Naive thymus-derived CD4-positive, alpha-beta T cell (primary cell): Measurements from ENCODE around the gene SLC22A8. TPM values are rescaled to one million over a fixed set of nuclear protein-coding genes. Genes with fewer than 3 reads are reported as not detected.
"Not testable (repeated sequence)": the region's sequence is repeated elsewhere in the genome, so short reads cannot be mapped to it uniquely, and the experiment has no call there.

Experiments
- ATAC-seq: fragments of 150-1000 bp; cut with Tn5 transposase; 2 replicates; pipeline ENCODE4 v1.10.0; 2021; ENCODE audit warnings: mild to moderate bottlenecking, moderate library complexity
- CTCF ChIA-PET: fragments of 350-600 bp; sonication (Branson Sonifier 250); formaldehyde crosslinking; loops from one replicate; lab custom pipeline; 2021; ENCODE audit warnings: antibody characterized with exemption; lab: Charles Lee
- POLR2A ChIA-PET: fragments of 350-600 bp; sonication (Branson Sonifier 250); formaldehyde crosslinking; loops from one replicate; lab custom pipeline; 2021; ENCODE audit warnings: antibody characterized with exemption, inconsistent platforms; lab: Charles Lee
- DNase-seq, 9 donors: peaks; one replicate each; pipeline versions ENCODE4 v3.0.0 to v3.0.0-alpha.2; 2020 to 2022; ENCODE audit warnings: mixed read lengths in 1 of 9
- H3K27ac ChIP-seq: one replicate; pipeline ENCODE4 v1.7.0; 2013; ENCODE audit warnings: mild to moderate bottlenecking, low read depth, low read length, moderate library complexity
- H3K27me3 ChIP-seq, 2 donors: one replicate each; pipeline ENCODE4 v1.7.0; 2013; ENCODE audit warnings: low read length in 2 of 2, mild to moderate bottlenecking in 2 of 2, moderate library complexity in 2 of 2; ENCODE audit not compliant: control insufficient read depth in 2 of 2, insufficient read depth in 2 of 2
- H3K36me3 ChIP-seq, 3 experiments: 1 replicate in 2 of 3; 2 replicates in 1 of 3; pipeline ENCODE4 v1.7.0; 2013; ENCODE audit warnings: low read length in 3 of 3, mild to moderate bottlenecking in 3 of 3, moderate library complexity in 1 of 3; ENCODE audit not compliant: insufficient read depth in 3 of 3, control insufficient read depth in 2 of 3
- H3K4me1 ChIP-seq, 2 donors: one replicate each; pipeline ENCODE4 v1.7.0; 2013; ENCODE audit warnings: low read length in 2 of 2, mild to moderate bottlenecking in 2 of 2, moderate library complexity in 1 of 2; ENCODE audit not compliant: control insufficient read depth in 2 of 2, insufficient read depth in 2 of 2
- H3K4me3 ChIP-seq: 2 replicates; pipeline ENCODE4 v1.7.0; 2013; ENCODE audit warnings: mild to moderate bottlenecking, low read length
- H3K9me3 ChIP-seq, 3 experiments: 1 replicate in 2 of 3; 2 replicates in 1 of 3; pipeline ENCODE4 v1.7.0; 2013; ENCODE audit warnings: low read length in 3 of 3; ENCODE audit not compliant: control insufficient read depth in 2 of 3
- H3K27ac Mint-ChIP-seq, 9 donors: one replicate each; pipeline ENCODE4 v1.8.0; 2020 to 2022; ENCODE audit warnings: mixed read lengths in 9 of 9, mild to moderate bottlenecking in 8 of 9, moderate library complexity in 5 of 9, inconsistent platforms in 2 of 9
- H3K27me3 Mint-ChIP-seq, 5 donors: one replicate each; pipeline ENCODE4 v1.8.0; 2021 to 2022; ENCODE audit warnings: mixed read lengths in 5 of 5, mild to moderate bottlenecking in 1 of 5
- H3K36me3 Mint-ChIP-seq, 5 donors: one replicate each; pipeline ENCODE4 v1.8.0; 2020 to 2022; ENCODE audit warnings: mixed read lengths in 5 of 5, mild to moderate bottlenecking in 3 of 5, inconsistent platforms in 1 of 5
- H3K4me1 Mint-ChIP-seq, 7 donors: one replicate each; pipeline ENCODE4 v1.8.0; 2020 to 2022; ENCODE audit warnings: mixed read lengths in 7 of 7, mild to moderate bottlenecking in 3 of 7, inconsistent platforms in 1 of 7
- H3K4me3 Mint-ChIP-seq, 10 donors: one replicate each; pipeline ENCODE4 v1.8.0; 2020 to 2022; ENCODE audit warnings: mild to moderate bottlenecking in 10 of 10, mixed read lengths in 10 of 10, moderate library complexity in 6 of 10, inconsistent platforms in 2 of 10
- H3K9me3 Mint-ChIP-seq, 11 donors: one replicate each; pipeline ENCODE4 v1.8.0; 2020 to 2022; ENCODE audit warnings: mixed read lengths in 11 of 11, mild to moderate bottlenecking in 4 of 11, inconsistent platforms in 1 of 11, moderate library complexity in 1 of 11
- intact Hi-C, 2 donors: fragments of 100-400 bp; cut with micrococcal nuclease; formaldehyde crosslinking; loops; one replicate each; pipeline ENCODE4 v1.15.1; 2023
- polyA plus RNA-seq, 2 donors: library from polyadenylated mRNA; unstranded; fragments of 300-500 nt; fragmentation: Illumina TruSeq; gene quantifications; one replicate each; pipeline ENCODE4 v1.2.3, GENCODE V29; 2021
- total RNA-seq, 6 experiments: library from RNA in 5 of 6; stranded (reverse) in 5 of 6; gene quantifications; 1 replicate in 5 of 6; 2 replicates in 1 of 6; pipeline ENCODE4 v1.2.3 and lab custom pipeline; 2021 to 2026

The SLC22A8 gene, protein sequence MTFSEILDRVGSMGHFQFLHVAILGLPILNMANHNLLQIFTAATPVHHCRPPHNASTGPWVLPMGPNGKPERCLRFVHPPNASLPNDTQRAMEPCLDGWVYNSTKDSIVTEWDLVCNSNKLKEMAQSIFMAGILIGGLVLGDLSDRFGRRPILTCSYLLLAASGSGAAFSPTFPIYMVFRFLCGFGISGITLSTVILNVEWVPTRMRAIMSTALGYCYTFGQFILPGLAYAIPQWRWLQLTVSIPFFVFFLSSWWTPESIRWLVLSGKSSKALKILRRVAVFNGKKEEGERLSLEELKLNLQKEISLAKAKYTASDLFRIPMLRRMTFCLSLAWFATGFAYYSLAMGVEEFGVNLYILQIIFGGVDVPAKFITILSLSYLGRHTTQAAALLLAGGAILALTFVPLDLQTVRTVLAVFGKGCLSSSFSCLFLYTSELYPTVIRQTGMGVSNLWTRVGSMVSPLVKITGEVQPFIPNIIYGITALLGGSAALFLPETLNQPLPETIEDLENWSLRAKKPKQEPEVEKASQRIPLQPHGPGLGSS
- total RNA-seq, result not detected
- not detected for polyA plus RNA-seq
- not detected for total RNA-seq (lab: John Stamatoyannopoulos, UW)

- peaks cover 0 to 1% (median 0%) of the 10 kb centered on the region in 11 donors for H3K9me3 Mint-ChIP-seq
- no peak within 1 kb of the TSS for H3K4me3 Mint-ChIP-seq
- Histone ChIP-seq H3K36me3 (no peaks in the 10 kb centered on the region), H3K27ac (no peak within 1 kb of the TSS), H3K4me3 (no peak within 1 kb of the TSS), H3K4me1 (no peaks in the 10 kb centered on the region), H3K9me3 (no peaks in the 10 kb centered on the region), H3K27me3 (no peaks in the 10 kb centered on the region)
- ChIA-PET POLR2A (no interaction called here), CTCF (interaction anchor here (1.0 to 1.3 kb wide), 2 partner anchors 8 to 110 kb away, joined by 3 read pairs; no protein-coding TSS in a partner anchor)
- peaks cover 11 to 17% (median 14%) of the 10 kb centered on the region in 5 donors for H3K27me3 Mint-ChIP-seq
- no peaks in the 10 kb centered on the region for H3K36me3 Mint-ChIP-seq
- peaks cover 0 to 2% (median 0%) of the 10 kb centered on the region in 7 donors for H3K4me1 Mint-ChIP-seq
- no peak within 1 kb of the TSS for H3K27ac Mint-ChIP-seq
- intact Hi-C loops, result no loop called here
- ATAC-seq, result no peak
- DNase-seq, result no peak
Measured at GRCh38 chr11:63015521-63016215, at the start of gene SLC22A8. SLC22A8 (minus strand) TSS chr11:63015841; CDS start chr11:63014958, 883 bp downstream.

DNA sequence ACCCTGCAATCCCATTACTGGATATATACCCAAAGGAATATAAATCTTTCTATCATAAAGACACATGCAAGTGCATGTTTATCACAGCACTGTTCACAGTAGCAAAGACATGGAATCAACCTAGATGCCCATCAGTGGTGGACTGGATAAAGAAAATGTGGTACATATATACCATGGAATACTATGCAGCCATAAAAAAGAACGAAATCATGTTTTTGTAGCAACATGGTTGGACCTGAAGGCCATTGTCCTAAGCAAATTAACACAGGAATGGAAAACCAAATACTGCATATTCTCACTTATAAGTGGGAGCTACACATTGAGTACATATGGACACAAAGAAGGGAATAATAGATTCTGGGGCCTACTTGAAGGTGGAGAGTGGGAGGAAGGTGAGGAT, 30.6 kb upstream of the SLC22A8 start:
- DNase-seq, H3K27ac Mint-ChIP-seq, H3K4me3 Mint-ChIP-seq, H3K4me3 ChIP-seq, H3K36me3 Mint-ChIP-seq, H3K9me3 ChIP-seq, ATAC-seq, H3K27me3 ChIP-seq, H3K4me1 Mint-ChIP-seq, H3K27ac ChIP-seq, CTCF ChIA-PET, H3K36me3 ChIP-seq, H3K4me1 ChIP-seq, POLR2A ChIA-PET, intact Hi-C loops: not testable (repeated sequence)
- Mint-ChIP-seq H3K27me3 (peaks cover 16 to 24% (median 20%) of the 10 kb centered on the region in 5 donors), H3K9me3 (peaks cover 0 to 26% (median 1%) of the 10 kb centered on the region in 11 donors)

DNA sequence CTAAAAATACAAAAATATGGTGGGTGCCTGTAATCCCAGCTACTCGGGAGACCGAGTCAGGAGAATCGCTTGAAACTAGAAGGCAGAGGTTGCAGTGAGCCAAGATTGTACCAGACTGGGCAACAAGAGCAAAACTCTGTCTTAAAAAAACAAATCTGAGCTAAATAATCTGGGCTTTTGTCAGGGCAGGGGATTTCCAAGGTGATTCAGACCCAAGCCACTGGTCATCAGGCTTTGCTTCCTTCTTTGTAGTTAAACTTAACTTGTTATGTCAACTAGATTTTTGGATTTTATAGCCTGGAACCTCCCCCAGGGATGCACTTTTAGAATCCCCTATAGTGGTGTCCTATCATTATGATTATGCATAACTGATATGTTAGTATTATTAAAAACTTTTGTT, 27.0 kb upstream of the SLC22A8 start:
- H3K4me1 Mint-ChIP-seq, result no peaks in the 10 kb centered on the region
- peaks cover 0 to 11% (median 1%) of the 10 kb centered on the region in 11 donors for H3K9me3 Mint-ChIP-seq
- Histone ChIP-seq H3K9me3 (no peaks in the 10 kb centered on the region), H3K4me3 (no peak overlapping the region), H3K36me3 (no peaks in the 10 kb centered on the region), H3K27ac (no peak overlapping the region), H3K4me1 (no peaks in the 10 kb centered on the region), H3K27me3 (no peaks in the 10 kb centered on the region)
- H3K27me3 Mint-ChIP-seq, result peaks cover 15 to 28% (median 23%) of the 10 kb centered on the region in 5 donors
- intact Hi-C loops, result no loop called here
- no peak overlapping the region for H3K27ac Mint-ChIP-seq
- H3K36me3 Mint-ChIP-seq, result peaks cover 0 to 5% (median 3%) of the 10 kb centered on the region in 5 donors
- DNase-seq (no peak), ATAC-seq (no peak)
- ChIA-PET POLR2A (no interaction called here), CTCF (no interaction called here)
- no peak overlapping the region for H3K4me3 Mint-ChIP-seq

- Mint-ChIP-seq H3K27ac (no peak overlapping the region), H3K27me3 (peaks cover 15 to 27% (median 21%) of the 10 kb centered on the region in 5 donors), H3K4me3 (no peak overlapping the region), H3K36me3 (peaks cover 0 to 5% (median 0%) of the 10 kb centered on the region in 5 donors), H3K9me3 (peaks cover 0 to 3% (median 0%) of the 10 kb centered on the region in 11 donors), H3K4me1 (peaks cover 0 to 6% (median 0%) of the 10 kb centered on the region in 7 donors)
- DNase-seq (no peak), ATAC-seq (no peak)
- Histone ChIP-seq H3K9me3 (no peaks in the 10 kb centered on the region), H3K4me1 (no peaks in the 10 kb centered on the region), H3K36me3 (no peaks in the 10 kb centered on the region), H3K4me3 (no peak overlapping the region), H3K27ac (no peak overlapping the region), H3K27me3 (no peaks in the 10 kb centered on the region)
- CTCF ChIA-PET, result no interaction called here
- POLR2A ChIA-PET, result no interaction called here
- intact Hi-C loops, result loop anchor here (10.0 kb wide), 2 partner anchors 442 to 1122 kb away; no protein-coding TSS in a partner anchor
Measured at GRCh38 chr11:63032457-63032856, 16.8 kb upstream of the SLC22A8 start.

DNA sequence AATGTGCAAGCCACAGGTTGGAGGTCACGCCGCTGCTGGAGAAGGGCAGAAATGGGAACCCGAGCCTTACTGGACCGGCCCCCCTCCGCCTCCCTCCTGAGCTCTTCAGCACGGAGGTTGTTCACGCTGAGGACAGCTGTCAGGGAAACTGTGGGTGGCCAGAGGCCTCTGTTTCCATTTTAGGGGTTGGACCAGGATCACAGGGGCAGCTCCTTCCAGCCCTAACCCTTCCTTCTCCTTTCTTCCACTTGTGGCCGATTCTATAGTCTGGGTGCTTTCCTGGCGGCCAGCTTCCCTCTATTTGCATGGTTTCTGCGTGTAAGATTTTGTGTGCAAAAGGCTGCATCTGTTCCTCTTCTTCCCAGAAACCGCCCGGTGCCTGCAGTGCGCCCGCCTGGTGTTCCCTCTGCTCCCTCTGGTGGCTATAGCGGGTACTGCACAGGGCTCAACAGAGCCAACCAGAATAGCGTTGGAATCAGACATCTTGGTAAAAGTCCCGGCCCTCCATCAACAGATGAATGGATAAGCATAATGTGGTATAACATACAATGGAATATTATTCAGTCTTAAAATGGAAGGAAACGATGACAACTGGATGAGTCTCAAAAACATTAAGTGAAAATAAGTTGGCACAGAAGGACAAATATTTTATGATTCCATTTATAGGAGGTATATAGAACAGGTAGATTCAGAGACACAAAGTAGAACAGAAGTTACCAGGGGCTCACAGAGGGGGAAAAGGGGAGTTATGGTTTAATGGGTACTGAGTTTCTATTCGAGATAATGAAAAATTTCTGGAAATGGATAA, 8.4 kb upstream of the SLC22A8 start:
- Mint-ChIP-seq H3K9me3 (peaks cover 0 to 2% (median 0%) of the 10 kb centered on the region in 11 donors), H3K36me3 (peaks cover 0 to 4% (median 0%) of the 10 kb centered on the region in 5 donors), H3K27ac (no peak overlapping the region), H3K4me1 (peaks cover 0 to 6% (median 4%) of the 10 kb centered on the region in 7 donors), H3K4me3 (peak overlapping the region in 1 of 10 donors; percentile 12), H3K27me3 (peaks cover 5 to 28% (median 19%) of the 10 kb centered on the region in 5 donors)
- DNase-seq (peak; percentile 51 to 86 (median 72)), ATAC-seq (peak; percentile 98)
- ChIA-PET CTCF (interaction anchor here (0.5 to 4.1 kb wide), 10 partner anchors 9 to 1979 kb away, joined by 3 to 78 read pairs (median 4); no protein-coding TSS in a partner anchor), POLR2A (no interaction called here)
- intact Hi-C loops, result loop anchor here (1.0 to 5.0 kb wide), 4 partner anchors 118 to 644 kb away; partner anchors contain the start of gene TMEM179B (in 1 of the 2)
- Histone ChIP-seq H3K27ac (no peak overlapping the region), H3K27me3 (no peaks in the 10 kb centered on the region), H3K4me3 (no peak overlapping the region), H3K9me3 (no peaks in the 10 kb centered on the region), H3K36me3 (no peaks in the 10 kb centered on the region), H3K4me1 (no peaks in the 10 kb centered on the region)
